Smooth muscle cell (in vitro differentiated cells): ENCODE measurements around the gene DGLUCY. TPM values are rescaled to one million over a fixed set of nuclear protein-coding genes. Genes with fewer than 3 reads are reported as not detected.
"Not testable (repeated sequence)": the region's sequence is repeated elsewhere in the genome, so short reads cannot be mapped to it uniquely, and the experiment has no call there.

Experiments
- DNase-seq: peaks from one replicate; lab custom pipeline; 2025; ENCODE audit not compliant: unreplicated experiment; lab: John Stamatoyannopoulos, UW
- H2AFZ ChIP-seq: fragments of 200-600 bp; sonication (generic); 2 replicates; pipeline ENCODE4 v1.6.0; 2016; ENCODE audit warnings: antibody characterized with exemption, low read depth, mild to moderate bottlenecking
- H3F3A ChIP-seq: fragments of 200-600 bp; sonication (generic); 2 replicates; pipeline ENCODE4 v1.6.0; 2017; ENCODE audit warnings: antibody characterized with exemption, low read depth
- H3K27ac ChIP-seq: fragments of 200-600 bp; sonication (generic); 2 replicates; pipeline ENCODE4 v1.5.1; 2016; ENCODE audit warnings: low read depth, mild to moderate bottlenecking
- H3K27me3 ChIP-seq: fragments of 200-600 bp; sonication (generic); 2 replicates; pipeline ENCODE4 v1.6.1; 2016; ENCODE audit warnings: low read depth, mild to moderate bottlenecking
- H3K36me3 ChIP-seq: fragments of 200-600 bp; sonication (generic); 2 replicates; pipeline ENCODE4 v1.5.1; 2016; ENCODE audit warnings: low read depth
- H3K4me1 ChIP-seq: fragments of 200-600 bp; sonication (generic); 2 replicates; pipeline ENCODE4 v1.5.1; 2016; ENCODE audit warnings: low read depth
- H3K4me2 ChIP-seq: fragments of 200-600 bp; sonication (generic); 2 replicates; pipeline ENCODE4 v1.6.0; 2016; ENCODE audit warnings: mild to moderate bottlenecking
- H3K4me3 ChIP-seq: fragments of 200-600 bp; sonication (generic); 2 replicates; pipeline ENCODE4 v1.5.1; 2016; ENCODE audit warnings: mild to moderate bottlenecking
- H3K79me2 ChIP-seq: fragments of 200-600 bp; sonication (generic); 2 replicates; pipeline ENCODE4 v1.6.0; 2016; ENCODE audit warnings: low read depth, mild to moderate bottlenecking
- H3K9ac ChIP-seq: fragments of 200-600 bp; sonication (generic); 2 replicates; pipeline ENCODE4 v1.6.0; 2016; ENCODE audit warnings: low read depth
- H3K9me3 ChIP-seq: fragments of 200-600 bp; sonication (generic); replicated peaks from 2 replicates; pipeline ENCODE4 v1.5.1; 2016; ENCODE audit warnings: low read depth
- H4K20me1 ChIP-seq: fragments of 200-600 bp; sonication (generic); 2 replicates; pipeline ENCODE4 v1.6.0; 2016; ENCODE audit warnings: low read depth
- WGBS: methylation state at CpG from one replicate; pipeline ENCODE4 v1.1.7; 2016; ENCODE audit warnings: low lambda C conversion rate; 5-methylcytosine and 5-hydroxymethylcytosine counted together
- polyA plus RNA-seq: library from polyadenylated mRNA; unstranded; fragments of >200 nt; fragmentation: Nextera tagmentation; extraction: Ambion mirVana; gene quantifications from 2 replicates; pipeline ENCODE4 v1.2.1, GENCODE V29; 2016
- total RNA-seq: library from RNA; depleted of rRNA; stranded (reverse); fragments of >200 nt; gene quantifications from 2 replicates; pipeline ENCODE4 v1.2.3, GENCODE V29; 2014
- TF ChIP-seq, protein P1 (sequence below): fragments of 200-600 bp; sonication (generic); IDR thresholded peaks from 2 replicates; pipeline ENCODE4 v1.5.1; 2017; ENCODE audit warnings: borderline replicate concordance, mild to moderate bottlenecking, antibody characterized with exemption; ENCODE audit not compliant: insufficient read depth, poor library complexity, severe bottlenecking

The DGLUCY gene
- total and polyA plus RNA-seq, 2 experiments from 2014 or later, result 9.7 to 11.3 TPM

DNA sequence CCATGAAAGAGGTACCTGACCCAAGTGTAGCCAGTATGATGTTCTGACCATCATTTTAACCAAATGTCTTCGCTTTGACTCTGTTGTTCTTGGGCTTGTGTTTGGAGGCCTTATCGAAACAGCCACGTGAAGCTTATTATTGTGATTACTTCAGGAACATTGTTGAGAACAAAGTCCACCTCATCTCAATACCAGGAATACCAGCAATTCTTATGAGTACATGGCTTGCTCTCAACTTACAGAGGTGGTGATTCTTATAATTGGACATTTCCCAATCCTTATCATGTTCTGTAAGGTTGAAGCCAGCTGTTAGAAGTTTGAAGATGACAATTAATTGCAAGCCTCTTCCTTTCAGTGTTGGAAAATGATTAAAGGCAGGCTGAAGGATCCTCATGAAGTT is 31.6 kb upstream of the DGLUCY start:
- no peaks in the 10 kb centered on the region for H3K36me3 ChIP-seq
- no peaks in the 10 kb centered on the region for H3K79me2 ChIP-seq
- no peaks in the 10 kb centered on the region for H3F3A ChIP-seq
- no peaks in the 10 kb centered on the region for H3K4me1 ChIP-seq
- TF ChIP-seq, protein P1, sequence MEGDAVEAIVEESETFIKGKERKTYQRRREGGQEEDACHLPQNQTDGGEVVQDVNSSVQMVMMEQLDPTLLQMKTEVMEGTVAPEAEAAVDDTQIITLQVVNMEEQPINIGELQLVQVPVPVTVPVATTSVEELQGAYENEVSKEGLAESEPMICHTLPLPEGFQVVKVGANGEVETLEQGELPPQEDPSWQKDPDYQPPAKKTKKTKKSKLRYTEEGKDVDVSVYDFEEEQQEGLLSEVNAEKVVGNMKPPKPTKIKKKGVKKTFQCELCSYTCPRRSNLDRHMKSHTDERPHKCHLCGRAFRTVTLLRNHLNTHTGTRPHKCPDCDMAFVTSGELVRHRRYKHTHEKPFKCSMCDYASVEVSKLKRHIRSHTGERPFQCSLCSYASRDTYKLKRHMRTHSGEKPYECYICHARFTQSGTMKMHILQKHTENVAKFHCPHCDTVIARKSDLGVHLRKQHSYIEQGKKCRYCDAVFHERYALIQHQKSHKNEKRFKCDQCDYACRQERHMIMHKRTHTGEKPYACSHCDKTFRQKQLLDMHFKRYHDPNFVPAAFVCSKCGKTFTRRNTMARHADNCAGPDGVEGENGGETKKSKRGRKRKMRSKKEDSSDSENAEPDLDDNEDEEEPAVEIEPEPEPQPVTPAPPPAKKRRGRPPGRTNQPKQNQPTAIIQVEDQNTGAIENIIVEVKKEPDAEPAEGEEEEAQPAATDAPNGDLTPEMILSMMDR, result no peak
- H3K9ac ChIP-seq, result no peak overlapping the region
- no peak for DNase-seq
- no peak overlapping the region for H3K4me2 ChIP-seq
- H3K27me3 ChIP-seq, result no peaks in the 10 kb centered on the region
- H4K20me1 ChIP-seq, result no peaks in the 10 kb centered on the region
- no peak overlapping the region for H3K4me3 ChIP-seq
- H3K9me3 ChIP-seq, result no peaks in the 10 kb centered on the region
- WGBS, result 93% methylated on average over 3 of the region's 3 CpGs
- H2AFZ ChIP-seq, result no peak overlapping the region
- no peak overlapping the region for H3K27ac ChIP-seq

DNA sequence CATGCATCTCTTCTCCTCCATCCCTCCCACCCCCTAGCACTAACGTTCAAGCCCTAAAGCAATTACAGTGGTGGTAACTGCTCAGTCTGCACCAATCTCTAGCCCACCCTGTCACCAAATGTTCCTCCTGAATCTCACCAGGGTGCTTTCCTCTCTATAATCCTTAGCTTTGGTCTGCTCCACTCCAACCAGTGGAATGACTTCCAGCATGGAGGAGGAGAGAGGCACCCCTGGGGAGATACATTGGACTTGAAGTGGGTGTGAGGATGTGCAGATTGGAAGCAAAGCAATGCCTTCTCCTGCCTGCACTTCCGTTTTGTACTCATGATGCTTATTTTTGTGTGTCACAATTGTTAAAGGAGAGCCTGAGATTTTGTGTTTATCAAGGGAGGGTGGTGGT is 29.4 kb upstream of the DGLUCY start:
- DNase-seq, result no peak
- Histone ChIP-seq H3K27me3 (no peaks in the 10 kb centered on the region), H3K9ac (no peak overlapping the region), H3K4me3 (no peak overlapping the region), H3K79me2 (no peaks in the 10 kb centered on the region), H3K27ac (no peak overlapping the region), H3F3A (no peaks in the 10 kb centered on the region), H3K36me3 (no peaks in the 10 kb centered on the region), H4K20me1 (no peaks in the 10 kb centered on the region), H2AFZ (no peak overlapping the region), H3K4me1 (no peaks in the 10 kb centered on the region), H3K9me3 (no peaks in the 10 kb centered on the region), H3K4me2 (no peak overlapping the region)
- TF ChIP-seq, protein P1, result no peak
- 81% methylated on average over 2 of the region's 2 CpGs for WGBS

DNA sequence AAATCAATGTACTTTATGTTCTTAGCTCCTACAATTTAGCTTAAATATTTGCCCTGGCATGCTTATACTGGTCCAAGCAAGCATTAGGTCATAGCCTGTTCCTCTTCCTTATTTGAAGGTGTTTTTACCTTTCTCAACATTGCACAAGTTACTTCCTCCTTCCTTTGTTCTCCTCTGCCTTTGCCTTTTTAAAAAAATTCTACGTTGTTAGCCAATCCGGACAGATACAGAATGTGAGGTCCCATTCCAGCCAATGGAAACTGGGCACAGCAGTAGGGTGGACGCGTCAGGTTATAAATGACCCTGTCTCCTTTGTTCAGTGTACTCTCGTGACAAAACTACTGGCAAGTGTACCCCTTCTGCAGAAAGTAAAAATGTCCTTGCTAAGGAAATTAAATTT is 26.4 kb upstream of the DGLUCY start:
- H3K27ac ChIP-seq, H4K20me1 ChIP-seq, H2AFZ ChIP-seq, H3K9me3 ChIP-seq, H3K4me3 ChIP-seq, H3K4me1 ChIP-seq, H3K4me2 ChIP-seq, H3K79me2 ChIP-seq, H3K9ac ChIP-seq, DNase-seq, H3K36me3 ChIP-seq, H3F3A ChIP-seq: not testable (repeated sequence)
- 89% methylated on average over 5 of the region's 5 CpGs for WGBS
- H3K27me3 ChIP-seq, result peaks cover 13% of the 10 kb centered on the region

DNA sequence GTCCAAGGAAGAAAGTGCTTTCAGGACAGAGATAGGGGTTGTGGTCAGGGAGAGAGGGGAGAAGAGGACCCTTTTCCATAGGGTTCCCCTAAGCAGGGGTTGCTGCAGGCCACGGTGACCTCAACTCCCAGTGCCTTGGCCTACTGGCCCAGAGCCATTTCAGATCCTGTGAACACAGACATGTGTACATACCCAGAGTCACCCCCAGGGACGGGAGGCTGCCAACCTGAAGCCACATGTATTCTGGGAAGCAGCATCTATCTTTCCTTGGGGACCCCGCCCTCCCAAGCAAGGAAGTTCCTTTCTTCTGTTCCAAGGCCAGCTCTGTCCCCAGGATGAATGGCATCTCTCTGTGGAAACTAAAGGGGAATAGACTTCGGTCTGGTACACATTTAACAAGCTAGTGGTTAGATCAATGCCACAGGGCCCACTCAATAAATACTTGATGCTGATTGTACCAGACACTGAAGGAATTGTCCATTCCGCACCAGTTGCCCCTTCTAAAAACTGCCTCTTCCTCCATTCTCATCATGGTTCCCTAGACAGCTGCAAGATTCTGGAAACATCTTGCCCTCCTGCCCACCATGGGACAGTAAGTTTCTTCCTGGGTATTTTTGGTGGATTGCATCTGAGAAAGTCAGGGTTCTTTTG is 25.2 kb upstream of the DGLUCY start:
- 84% methylated on average over 5 of the region's 5 CpGs for WGBS

More for the DNA sequence above, 25.2 kb upstream of the DGLUCY start:
- H3K79me2 ChIP-seq, result no peaks in the 10 kb centered on the region
- no peak overlapping the region for H3K4me2 ChIP-seq
- no peak overlapping the region for H2AFZ ChIP-seq
- no peak for DNase-seq
- no peaks in the 10 kb centered on the region for H3K4me1 ChIP-seq
- H3K27me3 ChIP-seq, result peaks cover 13% of the 10 kb centered on the region
- H3F3A ChIP-seq, result no peaks in the 10 kb centered on the region
- H4K20me1 ChIP-seq, result no peaks in the 10 kb centered on the region
- H3K36me3 ChIP-seq, result no peaks in the 10 kb centered on the region
- TF ChIP-seq, protein P1, result no peak
- no peaks in the 10 kb centered on the region for H3K9me3 ChIP-seq
- H3K9ac ChIP-seq, result no peak overlapping the region
- no peak overlapping the region for H3K4me3 ChIP-seq
- no peak overlapping the region for H3K27ac ChIP-seq
